GM18909 (cell line): ENCODE measurements around the gene VWCE.
"Not testable (repeated sequence)": the region's sequence is repeated elsewhere in the genome, so short reads cannot be mapped to it uniquely, and the experiment has no call there.

Experiments used
- ATAC-seq: cut with Tn5 transposase; IDR thresholded peaks from one replicate; pipeline ENCODE4 v1.9.1; 2021; ENCODE audit warnings: mild to moderate bottlenecking; ENCODE audit not compliant: unreplicated experiment, poor library complexity

VWCE gene

DNA sequence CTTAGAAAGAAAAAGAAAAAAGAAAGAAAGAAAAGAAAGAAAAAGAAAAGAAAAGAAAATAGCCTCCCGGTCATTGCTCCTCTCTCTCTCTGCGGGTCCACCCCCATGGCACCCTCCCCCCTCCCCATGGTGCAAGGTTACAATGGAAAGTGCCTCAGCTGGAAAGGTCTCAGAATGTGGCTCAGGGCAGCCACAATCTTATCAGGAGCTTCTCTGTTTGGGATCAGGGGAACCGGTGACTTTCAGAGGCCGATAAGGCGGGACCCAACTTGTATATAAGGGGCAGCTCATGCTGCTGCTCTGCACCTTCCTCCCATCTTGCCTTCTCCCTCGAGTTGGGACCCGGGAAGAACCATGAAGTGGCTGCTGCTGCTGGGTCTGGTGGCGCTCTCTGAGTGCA lies 73.1 kb downstream of the VWCE start, which contains the start of gene PGA4:
TSS of gene PGA4 (plus strand) at position 301 of the 400 bp plus-strand sequence. CDS start at position 355, 54 bp downstream.
- ATAC-seq = not testable (repeated sequence)

DNA sequence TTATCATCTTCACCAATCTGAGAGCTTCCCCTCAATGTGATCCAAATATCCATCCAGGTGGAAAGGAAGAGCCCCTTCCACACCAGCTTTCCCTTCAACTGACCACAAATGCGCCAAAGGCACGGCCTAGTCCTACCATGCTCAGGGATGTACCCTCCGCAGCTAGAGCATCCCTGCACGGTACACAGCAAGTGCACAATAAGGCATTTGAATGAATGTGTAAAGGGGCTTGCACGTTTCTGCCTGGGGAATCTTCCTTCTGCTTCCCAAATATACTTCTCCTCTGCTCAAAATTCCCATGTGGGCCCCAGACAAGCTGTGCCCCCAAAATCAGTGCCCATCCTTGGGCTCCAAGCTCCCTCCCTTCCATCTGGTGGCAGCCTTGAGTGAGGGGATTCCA lies 76.1 kb downstream of the VWCE start:
- ATAC-seq = not testable (repeated sequence)

GRCh38 chr11:61218306-61218705 lies 76.8 kb downstream of the VWCE start:
- not testable (repeated sequence) for ATAC-seq

- not testable (repeated sequence) for ATAC-seq
These were observed 81.3 kb downstream of the VWCE start for GRCh38 chr11:61213711-61214324.

- not testable (repeated sequence) for ATAC-seq
These were observed 82.9 kb downstream of the VWCE start for GRCh38 chr11:61212202-61212601.

DNA sequence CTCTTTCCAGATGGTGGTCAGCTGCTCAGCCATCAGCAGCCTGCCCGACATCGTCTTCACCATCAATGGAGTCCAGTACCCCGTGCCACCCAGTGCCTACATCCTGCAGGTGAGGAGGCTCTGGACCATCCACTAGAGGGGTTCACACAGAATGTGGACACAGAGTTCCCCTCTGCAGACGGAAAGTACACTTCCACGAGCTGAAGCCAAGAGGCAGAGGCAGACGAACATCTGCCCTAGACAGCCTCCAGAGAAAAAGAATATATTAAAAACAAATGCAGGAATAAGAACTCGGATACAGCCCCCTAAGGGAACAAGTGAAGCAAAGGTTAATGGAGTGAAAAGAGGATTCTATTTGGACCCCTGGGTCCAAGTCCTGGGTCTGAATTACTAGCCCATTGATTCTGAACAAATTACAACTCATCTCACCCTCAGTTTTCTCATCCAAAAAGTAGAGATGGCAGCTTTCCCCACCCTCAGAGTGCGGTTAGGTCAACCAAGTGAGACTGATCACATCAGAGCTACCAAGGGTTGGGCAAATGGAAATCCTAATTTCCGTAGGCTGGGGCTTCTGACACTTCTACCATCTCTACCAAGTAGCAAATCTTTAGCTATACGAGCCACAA lies 83.7 kb downstream of the VWCE start:
- ATAC-seq = not testable (repeated sequence)

GRCh38 chr11:61210629-61211028 lies 84.5 kb downstream of the VWCE start:
- ATAC-seq = not testable (repeated sequence)
